Uterus (tissue), 4 donors: Measurements from ENCODE around the gene ACKR3. TPM values are rescaled to one million over a fixed set of nuclear protein-coding genes. Genes with fewer than 3 reads are reported as not detected.

Experiments used
- DNase-seq, 2 donors: peaks; one replicate each; pipeline ENCODE4 v3.0.0-alpha.2; 2019 to 2020
- H3K27ac ChIP-seq, 2 donors: fragments of 200-600 bp; sonication (generic); 1 replicate in 1 of 2; 2 replicates in 1 of 2; pipeline ENCODE4 v1.5.1; 2016 to 2018
- H3K27me3 ChIP-seq, 2 donors: fragments of 200-600 bp; sonication (generic); one replicate each; pipeline ENCODE4 v1.5.1; 2018 to 2019; ENCODE audit warnings: control low read depth in 1 of 2
- H3K36me3 ChIP-seq, 2 donors: fragments of 200-600 bp; sonication (generic); one replicate each; pipeline ENCODE4 v1.5.1; 2019; ENCODE audit warnings: control low read depth in 1 of 2
- H3K4me1 ChIP-seq, 2 donors: fragments of 200-600 bp; sonication (generic); one replicate each; pipeline ENCODE4 v1.5.1; 2018 to 2019; ENCODE audit warnings: control low read depth in 1 of 2
- H3K4me3 ChIP-seq, 2 donors: fragments of 200-600 bp; sonication (generic); 1 replicate in 1 of 2; 2 replicates in 1 of 2; pipeline ENCODE4 v1.5.1; 2018 to 2019; ENCODE audit warnings: mild to moderate bottlenecking in 1 of 2
- H3K9me3 ChIP-seq, 2 donors: fragments of 200-600 bp; sonication (generic); one replicate each; pipeline ENCODE4 v1.5.1; 2019; ENCODE audit warnings: control low read depth in 1 of 2
- CTCF ChIP-seq, 4 experiments: fragments of 200-600 bp in 2 of 4; fragments of 450-650 bp in 2 of 4; sonication (generic) in 2 of 4; IDR thresholded peaks; one replicate each; pipeline ENCODE4 v1.5.1; 2016 to 2019; ENCODE audit warnings: antibody characterized with exemption in 4 of 4, mild to moderate bottlenecking in 2 of 4, moderate library complexity in 1 of 4
- POLR2A ChIP-seq, 2 donors: fragments of 450-650 bp; IDR thresholded peaks; one replicate each; pipeline ENCODE4 v1.6.1; 2016; ENCODE audit warnings: antibody characterized with exemption in 2 of 2, mild to moderate bottlenecking in 1 of 2, moderate library complexity in 1 of 2
- intact Hi-C: fragments of 100-400 bp; cut with DNase I; formaldehyde crosslinking; loops from one replicate; pipeline ENCODE4 v1.15.1; 2023; ENCODE audit warnings: low total_unique reads
- total RNA-seq, 4 donors: library from RNA; depleted of rRNA in 3 of 4; stranded (reverse); fragments of >200 nt in 3 of 4; gene quantifications; one replicate each; pipeline versions ENCODE4 v1.1.0 to v1.2.4, GENCODE V29; 2014 to 2023
- donor health status: DM: yes; HTN: yes; CAD: no.

ACKR3 gene
- total RNA-seq, 4 donors from 2014 or later, result 11.8 to 61.5 (median 26.2) TPM

GRCh38 chr2:236608188-236608525 lies 38.5 kb downstream of the ACKR3 start:
- Histone ChIP-seq H3K27ac (no peak overlapping the region), H3K4me3 (no peak overlapping the region), H3K4me1 (no peaks in the 10 kb centered on the region), H3K36me3 (no peaks in the 10 kb centered on the region), H3K27me3 (no peaks in the 10 kb centered on the region), H3K9me3 (no peaks in the 10 kb centered on the region)
- intact Hi-C loops, result no loop called here
- TF ChIP-seq POLR2A (IDR thresholded peaks at IDR 0.05), result no peak
- TF ChIP-seq CTCF (IDR thresholded peaks at IDR 0.05), result no peak
- no peak for DNase-seq

GRCh38 chr2:236608710-236609109 lies 39.1 kb downstream of the ACKR3 start:
- intact Hi-C loops, result no loop called here
- Histone ChIP-seq H3K27me3 (no peaks in the 10 kb centered on the region), H3K9me3 (no peaks in the 10 kb centered on the region), H3K36me3 (no peaks in the 10 kb centered on the region), H3K4me1 (no peaks in the 10 kb centered on the region), H3K27ac (no peak overlapping the region), H3K4me3 (no peak overlapping the region)
- TF ChIP-seq CTCF (IDR thresholded peaks at IDR 0.05) (no peak), POLR2A (IDR thresholded peaks at IDR 0.05) (no peak)
- DNase-seq, result no peak

- Histone ChIP-seq H3K27ac (no peak overlapping the region), H3K9me3 (no peaks in the 10 kb centered on the region), H3K27me3 (no peaks in the 10 kb centered on the region), H3K36me3 (no peaks in the 10 kb centered on the region), H3K4me3 (no peak overlapping the region), H3K4me1 (no peaks in the 10 kb centered on the region)
- DNase-seq, result no peak
- intact Hi-C loops, result no loop called here
- TF ChIP-seq POLR2A (IDR thresholded peaks at IDR 0.05), result no peak
- TF ChIP-seq CTCF (IDR thresholded peaks at IDR 0.05), result no peak
Observed at GRCh38 chr2:236610991-236611821, 41.6 kb downstream of the ACKR3 start.

GRCh38 chr2:236612737-236613136 lies 43.1 kb downstream of the ACKR3 start:
- no peaks in the 10 kb centered on the region for H3K4me1 ChIP-seq
- TF ChIP-seq CTCF (IDR thresholded peaks at IDR 0.05) (no peak), POLR2A (IDR thresholded peaks at IDR 0.05) (no peak)
- H3K36me3 ChIP-seq, result no peaks in the 10 kb centered on the region
- H3K27me3 ChIP-seq, result no peaks in the 10 kb centered on the region
- no peak overlapping the region for H3K4me3 ChIP-seq
- H3K9me3 ChIP-seq, result no peaks in the 10 kb centered on the region
- H3K27ac ChIP-seq, result no peak overlapping the region
- DNase-seq, result no peak
- intact Hi-C loops, result no loop called here

- Histone ChIP-seq H3K27ac (no peak overlapping the region), H3K9me3 (no peaks in the 10 kb centered on the region), H3K4me1 (no peaks in the 10 kb centered on the region), H3K27me3 (no peaks in the 10 kb centered on the region), H3K36me3 (no peaks in the 10 kb centered on the region), H3K4me3 (no peak overlapping the region)
- intact Hi-C loops, result no loop called here
- no peak for DNase-seq
- TF ChIP-seq POLR2A (IDR thresholded peaks at IDR 0.05) (no peak), CTCF (IDR thresholded peaks at IDR 0.05) (no peak)
Observed at GRCh38 chr2:236613612-236614011, 44.0 kb downstream of the ACKR3 start.
